T-helper 22 cell (primary cell): ENCODE data around the gene WASHC1.
"Not testable (repeated sequence)": the region's sequence is repeated elsewhere in the genome, so short reads cannot be mapped to it uniquely, and the experiment has no call there.

Source experiments
- DNase-seq: peaks from one replicate; pipeline ENCODE4 v3.0.0-alpha.2; 2020; ENCODE audit warnings: low read depth

The WASHC1 gene, protein sequence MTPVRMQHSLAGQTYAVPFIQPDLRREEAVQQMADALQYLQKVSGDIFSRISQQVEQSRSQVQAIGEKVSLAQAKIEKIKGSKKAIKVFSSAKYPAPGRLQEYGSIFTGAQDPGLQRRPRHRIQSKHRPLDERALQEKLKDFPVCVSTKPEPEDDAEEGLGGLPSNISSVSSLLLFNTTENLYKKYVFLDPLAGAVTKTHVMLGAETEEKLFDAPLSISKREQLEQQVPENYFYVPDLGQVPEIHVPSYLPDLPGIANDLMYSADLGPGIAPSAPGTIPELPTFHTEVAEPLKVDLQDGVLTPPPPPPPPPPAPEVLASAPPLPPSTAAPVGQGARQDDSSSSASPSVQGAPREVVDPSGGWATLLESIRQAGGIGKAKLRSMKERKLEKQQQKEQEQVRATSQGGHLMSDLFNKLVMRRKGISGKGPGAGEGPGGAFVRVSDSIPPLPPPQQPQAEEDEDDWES

DNA sequence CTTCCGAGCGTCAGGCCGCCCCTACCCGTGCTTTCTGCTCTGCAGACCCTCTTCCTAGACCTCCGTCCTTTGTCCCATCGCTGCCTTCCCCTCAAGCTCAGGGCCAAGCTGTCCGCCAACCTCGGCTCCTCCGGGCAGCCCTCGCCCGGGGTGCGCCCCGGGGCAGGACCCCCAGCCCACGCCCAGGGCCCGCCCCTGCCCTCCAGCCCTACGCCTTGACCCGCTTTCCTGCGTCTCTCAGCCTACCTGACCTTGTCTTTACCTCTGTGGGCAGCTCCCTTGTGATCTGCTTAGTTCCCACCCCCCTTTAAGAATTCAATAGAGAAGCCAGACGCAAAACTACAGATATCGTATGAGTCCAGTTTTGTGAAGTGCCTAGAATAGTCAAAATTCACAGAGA, at the start of gene WASHC1:
Gene WASHC1 (minus strand): TSS at position 101 of the 400 bp plus-strand sequence. CDS start 4,457 bp downstream, outside the sequence.
- not testable (repeated sequence) for DNase-seq

DNA sequence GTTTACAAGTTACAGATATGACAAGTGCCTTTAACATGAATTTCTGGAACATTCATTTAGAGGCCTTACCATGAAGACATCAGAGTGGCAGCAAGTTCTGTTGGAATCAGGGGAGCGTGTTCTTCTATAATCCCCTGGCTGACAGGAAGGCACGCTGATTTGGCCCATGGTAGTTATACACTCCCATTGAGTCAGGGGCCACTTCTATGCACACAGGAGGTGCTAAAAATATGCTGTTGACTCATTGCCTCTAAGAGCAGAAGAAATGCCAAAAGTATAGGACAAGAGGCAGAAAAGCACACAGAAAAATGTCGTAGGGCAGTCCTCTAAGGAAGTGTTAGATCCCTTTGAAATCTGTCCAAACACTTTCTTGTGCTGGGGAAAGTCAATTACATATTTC, 49.1 kb upstream of the WASHC1 start:
- not testable (repeated sequence) for DNase-seq

DNA sequence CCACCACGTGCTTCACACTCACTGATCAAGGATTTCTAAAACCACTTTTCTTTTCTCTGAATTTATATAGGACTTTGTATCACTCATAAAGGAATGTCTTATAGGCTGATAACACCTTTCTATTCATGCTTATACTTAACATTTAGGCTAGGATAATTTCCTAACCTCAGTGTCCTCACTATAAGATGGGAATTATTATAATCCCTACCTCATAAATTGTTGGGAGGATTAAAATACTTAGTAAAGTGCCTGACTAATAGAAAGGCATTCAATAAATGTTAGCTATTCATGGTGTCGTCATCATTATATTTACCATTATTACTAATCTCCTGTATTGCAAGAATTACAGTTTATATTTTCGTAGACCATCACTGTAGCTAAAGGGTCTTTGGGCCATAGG, 47.1 kb upstream of the WASHC1 start:
- not testable (repeated sequence) for DNase-seq

DNA sequence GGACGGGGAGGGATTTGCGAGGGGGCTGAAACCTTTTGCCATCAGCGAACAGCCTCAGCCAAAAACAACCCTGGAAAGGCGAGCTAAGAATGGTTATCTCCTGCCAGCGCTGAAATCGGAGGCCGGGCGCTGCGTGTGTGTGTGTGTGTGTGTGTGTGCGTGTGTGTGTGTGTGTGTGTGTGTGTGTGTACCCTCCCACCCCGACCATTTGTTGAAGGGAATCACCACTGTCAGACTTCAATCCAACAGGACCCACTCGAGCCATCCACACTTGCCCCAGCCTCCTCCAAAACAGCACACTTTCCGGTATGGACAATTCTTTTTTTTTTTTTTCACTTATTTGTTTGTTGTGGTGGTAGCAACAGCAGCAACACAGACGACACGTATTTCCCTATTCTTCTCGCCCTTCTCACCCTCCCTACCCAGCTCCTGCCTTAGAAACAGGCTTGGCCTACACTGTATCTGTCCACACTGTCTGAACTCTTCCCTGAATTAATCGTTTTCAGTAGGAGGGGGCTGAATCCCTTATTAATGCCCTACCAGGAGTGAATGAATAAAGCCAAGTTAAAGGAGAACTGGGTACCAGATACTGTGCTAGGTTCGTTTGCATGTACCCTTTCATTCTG, 44.8 kb upstream of the WASHC1 start:
- DNase-seq: not testable (repeated sequence)

GRCh38 chr9:73076-73899, 44.0 kb upstream of the WASHC1 start:
- not testable (repeated sequence) for DNase-seq

DNA sequence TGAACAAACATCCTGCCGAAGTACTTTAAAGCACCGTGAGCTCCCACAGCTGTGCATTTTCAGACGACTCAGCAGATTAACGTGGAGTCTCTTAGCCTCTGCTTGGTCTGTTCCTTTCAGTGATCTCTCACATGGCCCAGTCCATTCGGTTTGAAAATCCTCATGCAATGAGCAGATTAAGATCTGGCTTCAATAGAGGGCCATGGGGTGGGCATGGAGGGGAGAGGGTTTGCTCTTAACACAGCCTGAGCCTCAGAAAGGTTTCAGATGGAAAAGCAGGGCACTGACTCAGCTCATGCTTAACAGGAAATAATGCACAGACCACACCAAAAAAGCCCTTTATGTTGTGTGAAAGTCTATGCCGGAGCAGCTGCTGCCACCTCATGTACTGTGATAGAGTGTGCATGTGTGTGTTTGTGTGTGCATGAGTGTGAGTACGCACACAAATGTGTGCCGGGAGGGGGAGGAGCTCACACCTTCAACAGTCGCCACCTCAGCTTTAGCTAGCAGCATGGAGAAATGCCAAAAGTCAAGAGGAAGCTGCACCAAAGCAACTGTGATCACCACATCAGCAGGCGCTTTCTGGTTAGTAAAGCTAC, 33.9 kb upstream of the WASHC1 start:
- peak; percentile 22 for DNase-seq

GRCh38 chr9:52678-53077, 23.4 kb upstream of the WASHC1 start:
- not testable (repeated sequence) for DNase-seq

GRCh38 chr9:48190-48842, 19.1 kb upstream of the WASHC1 start:
- not testable (repeated sequence) for DNase-seq

GRCh38 chr9:46639-47271, 17.5 kb upstream of the WASHC1 start:
- not testable (repeated sequence) for DNase-seq

DNA sequence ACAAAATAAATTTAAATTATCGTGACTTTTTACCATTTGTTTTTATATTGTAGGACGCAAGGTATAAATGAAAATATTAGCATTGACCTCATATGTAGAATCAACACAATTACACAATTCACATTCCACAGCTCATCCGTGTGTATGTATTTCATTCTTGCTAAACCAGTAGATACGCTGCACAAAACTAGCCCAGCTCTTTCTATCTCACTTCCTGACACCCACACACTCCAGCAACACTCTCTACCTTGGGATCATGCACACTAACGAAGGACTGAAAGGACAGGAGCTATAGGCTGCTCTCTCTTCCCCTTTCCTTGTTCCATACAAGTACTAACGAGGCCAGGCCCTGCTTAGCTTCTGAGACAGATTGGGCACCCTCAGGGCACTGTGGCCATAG, 16.9 kb upstream of the WASHC1 start:
- not testable (repeated sequence) for DNase-seq

GRCh38 chr9:45180-45878, 16.1 kb upstream of the WASHC1 start:
- DNase-seq: not testable (repeated sequence)

DNA sequence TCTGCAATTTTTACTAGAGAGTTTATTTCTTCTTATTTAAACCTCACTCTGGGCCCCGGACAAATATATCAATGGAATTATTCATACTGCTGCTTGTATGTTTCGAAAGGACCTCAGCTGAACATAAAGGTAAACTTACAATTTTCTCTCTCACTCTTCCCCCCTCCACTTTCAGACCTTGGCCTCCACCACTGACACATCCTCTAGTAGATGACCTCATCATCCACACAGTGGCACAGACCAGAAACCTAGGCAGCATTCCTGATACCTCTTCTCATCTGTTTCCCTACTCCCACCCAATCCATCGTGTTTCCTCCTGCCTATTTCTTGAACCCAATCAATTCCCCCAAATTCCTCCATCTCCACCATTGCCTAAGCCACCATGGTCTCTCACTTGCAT, 15.2 kb upstream of the WASHC1 start:
- not testable (repeated sequence) for DNase-seq

DNA sequence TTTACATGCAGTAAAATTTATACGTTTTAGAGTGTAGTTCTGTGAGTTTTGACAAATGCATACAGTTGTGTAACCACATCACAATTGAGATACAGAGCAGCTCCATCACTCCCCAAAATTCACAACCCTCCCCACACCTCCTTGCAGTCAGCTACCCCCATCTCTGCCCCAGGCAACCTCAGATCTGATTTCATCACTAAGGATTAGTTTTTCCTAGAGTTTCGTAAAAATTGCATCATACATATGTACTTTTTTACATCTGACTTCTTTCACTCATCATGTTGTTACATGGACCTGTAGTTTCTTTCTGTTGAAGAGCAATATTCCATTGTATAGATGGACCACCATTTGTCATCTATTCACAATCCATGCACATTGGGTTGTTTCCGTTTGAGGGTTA, 14.4 kb upstream of the WASHC1 start:
- DNase-seq: not testable (repeated sequence)

GRCh38 chr9:43116-43515, 13.9 kb upstream of the WASHC1 start:
- DNase-seq: not testable (repeated sequence)

- DNase-seq: not testable (repeated sequence)
These were observed 12.6 kb upstream of the WASHC1 start for GRCh38 chr9:41819-42218.

DNA sequence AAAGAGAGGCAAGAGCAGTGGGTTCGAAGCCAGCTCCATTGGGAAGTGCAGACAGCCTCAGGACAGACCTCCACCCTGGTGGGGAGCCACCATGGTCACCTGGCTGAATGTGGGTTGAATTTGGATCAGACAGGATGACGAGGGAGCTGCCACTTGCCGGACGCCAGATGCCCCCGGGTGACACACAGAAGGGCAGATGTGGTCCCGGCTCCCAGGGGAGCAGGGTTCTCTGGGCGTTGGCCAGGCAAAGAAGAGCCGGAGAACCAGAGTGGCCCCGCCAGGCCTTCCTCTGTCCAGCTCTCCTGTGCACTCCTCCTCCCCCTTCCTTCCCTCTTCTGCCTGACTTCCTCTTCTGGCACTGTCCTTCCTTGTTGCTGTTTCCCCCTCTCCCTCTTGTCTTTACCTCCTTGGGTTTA, 12.0 kb upstream of the WASHC1 start:
- DNase-seq: not testable (repeated sequence)

DNA sequence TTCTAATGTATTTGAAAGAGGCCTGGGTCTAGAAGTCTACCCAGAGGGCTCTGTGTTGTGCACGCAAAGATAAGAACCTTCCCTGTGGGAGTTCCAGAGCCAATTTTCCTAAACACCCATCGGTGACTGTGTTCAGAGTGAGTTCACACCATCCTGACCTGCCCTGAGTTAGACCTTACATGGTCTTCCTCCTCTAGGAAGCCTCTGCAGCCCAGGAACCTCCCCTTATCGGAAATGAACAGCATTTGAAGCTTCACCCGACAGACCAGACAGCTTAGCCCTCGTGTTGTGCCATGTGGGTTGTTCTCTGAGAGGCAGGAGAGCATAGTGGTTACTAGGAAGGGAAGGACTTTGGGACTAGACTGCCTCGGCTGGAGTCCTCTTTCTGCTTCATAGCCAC, 3.1 kb upstream of the WASHC1 start:
- DNase-seq: not testable (repeated sequence)

DNA sequence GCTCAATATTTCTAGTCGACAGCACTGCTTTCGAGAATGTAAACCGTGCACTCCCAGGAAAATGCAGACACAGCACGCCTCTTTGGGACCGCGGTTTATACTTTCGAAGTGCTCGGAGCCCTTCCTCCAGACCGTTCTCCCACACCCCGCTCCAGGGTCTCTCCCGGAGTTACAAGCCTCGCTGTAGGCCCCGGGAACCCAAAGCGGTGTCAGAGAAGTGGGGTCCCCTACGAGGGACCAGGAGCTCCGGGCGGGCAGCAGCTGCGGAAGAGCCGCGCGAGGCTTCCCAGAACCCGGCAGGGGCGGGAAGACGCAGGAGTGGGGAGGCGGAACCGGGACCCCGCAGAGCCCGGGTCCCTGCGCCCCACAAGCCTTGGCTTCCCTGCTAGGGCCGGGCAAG, 481 bp downstream of the WASHC1 start:
- not testable (repeated sequence) for DNase-seq

GRCh38 chr9:21621-22020, 7.6 kb downstream of the WASHC1 start:
- not testable (repeated sequence) for DNase-seq

DNA sequence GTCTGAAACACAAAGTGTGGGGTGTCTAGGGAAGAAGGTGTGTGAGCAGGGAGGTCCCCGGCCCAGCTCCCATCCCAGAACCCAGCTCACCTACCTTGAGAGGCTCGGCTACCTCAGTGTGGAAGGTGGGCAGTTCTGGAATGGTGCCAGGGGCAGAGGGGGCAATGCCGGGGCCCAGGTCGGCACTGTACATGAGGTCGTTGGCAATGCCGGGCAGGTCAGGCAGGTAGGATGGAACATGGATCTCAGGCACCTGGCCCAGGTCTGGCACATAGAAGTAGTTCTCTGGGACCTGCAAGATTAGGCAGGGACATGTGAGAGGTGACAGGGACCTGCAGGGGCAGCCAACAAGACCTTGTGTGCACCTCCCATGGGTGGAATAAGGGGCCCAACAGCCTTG, 12.4 kb downstream of the WASHC1 start:
- not testable (repeated sequence) for DNase-seq
